Choroid plexus epithelial cell (primary cell): ENCODE measurements around the gene SLC27A2.
"Not testable (repeated sequence)": the region's sequence is repeated elsewhere in the genome, so short reads cannot be mapped to it uniquely, and the experiment has no call there.

Experiments used
- DNase-seq: peaks from one replicate; pipeline ENCODE4 v3.0.0-alpha.2; 2010; ENCODE audit warnings: low read depth
- H3K4me3 ChIP-seq: 2 replicates; pipeline ENCODE4 v1.5.1; 2011; ENCODE audit warnings: low read depth, mild to moderate bottlenecking, control low read depth, low read length, moderate library complexity
- TF ChIP-seq, protein P1 (sequence below): conservative IDR thresholded peaks from 2 replicates; pipeline ENCODE4 v1.5.1; 2011; ENCODE audit warnings: low read depth, mild to moderate bottlenecking, control low read depth, inconsistent platforms, low read length, moderate library complexity

SLC27A2 gene

DNA sequence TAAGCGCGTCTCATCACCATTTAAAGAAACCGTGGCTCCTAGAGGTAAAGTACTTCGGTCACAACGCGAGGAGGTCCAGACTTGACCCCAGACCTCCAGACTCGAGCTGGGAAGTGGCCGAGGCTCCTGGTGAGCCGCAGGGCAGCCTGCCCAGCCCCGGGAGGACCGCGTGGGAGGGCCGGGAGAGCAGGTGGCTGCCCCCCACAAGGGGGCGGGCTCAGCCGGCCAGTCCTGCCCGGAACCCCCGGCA lies at the start of gene SLC27A2:
TSS of gene SLC27A2 (plus strand) at position 228 of the 250 bp plus-strand sequence. CDS start 232 bp downstream, outside the sequence.
- TF ChIP-seq, protein P1, sequence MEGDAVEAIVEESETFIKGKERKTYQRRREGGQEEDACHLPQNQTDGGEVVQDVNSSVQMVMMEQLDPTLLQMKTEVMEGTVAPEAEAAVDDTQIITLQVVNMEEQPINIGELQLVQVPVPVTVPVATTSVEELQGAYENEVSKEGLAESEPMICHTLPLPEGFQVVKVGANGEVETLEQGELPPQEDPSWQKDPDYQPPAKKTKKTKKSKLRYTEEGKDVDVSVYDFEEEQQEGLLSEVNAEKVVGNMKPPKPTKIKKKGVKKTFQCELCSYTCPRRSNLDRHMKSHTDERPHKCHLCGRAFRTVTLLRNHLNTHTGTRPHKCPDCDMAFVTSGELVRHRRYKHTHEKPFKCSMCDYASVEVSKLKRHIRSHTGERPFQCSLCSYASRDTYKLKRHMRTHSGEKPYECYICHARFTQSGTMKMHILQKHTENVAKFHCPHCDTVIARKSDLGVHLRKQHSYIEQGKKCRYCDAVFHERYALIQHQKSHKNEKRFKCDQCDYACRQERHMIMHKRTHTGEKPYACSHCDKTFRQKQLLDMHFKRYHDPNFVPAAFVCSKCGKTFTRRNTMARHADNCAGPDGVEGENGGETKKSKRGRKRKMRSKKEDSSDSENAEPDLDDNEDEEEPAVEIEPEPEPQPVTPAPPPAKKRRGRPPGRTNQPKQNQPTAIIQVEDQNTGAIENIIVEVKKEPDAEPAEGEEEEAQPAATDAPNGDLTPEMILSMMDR, result peak; percentile 37
- peak; percentile 17 for DNase-seq
- peak within 1 kb of the TSS; percentile 51 for H3K4me3 ChIP-seq

DNA sequence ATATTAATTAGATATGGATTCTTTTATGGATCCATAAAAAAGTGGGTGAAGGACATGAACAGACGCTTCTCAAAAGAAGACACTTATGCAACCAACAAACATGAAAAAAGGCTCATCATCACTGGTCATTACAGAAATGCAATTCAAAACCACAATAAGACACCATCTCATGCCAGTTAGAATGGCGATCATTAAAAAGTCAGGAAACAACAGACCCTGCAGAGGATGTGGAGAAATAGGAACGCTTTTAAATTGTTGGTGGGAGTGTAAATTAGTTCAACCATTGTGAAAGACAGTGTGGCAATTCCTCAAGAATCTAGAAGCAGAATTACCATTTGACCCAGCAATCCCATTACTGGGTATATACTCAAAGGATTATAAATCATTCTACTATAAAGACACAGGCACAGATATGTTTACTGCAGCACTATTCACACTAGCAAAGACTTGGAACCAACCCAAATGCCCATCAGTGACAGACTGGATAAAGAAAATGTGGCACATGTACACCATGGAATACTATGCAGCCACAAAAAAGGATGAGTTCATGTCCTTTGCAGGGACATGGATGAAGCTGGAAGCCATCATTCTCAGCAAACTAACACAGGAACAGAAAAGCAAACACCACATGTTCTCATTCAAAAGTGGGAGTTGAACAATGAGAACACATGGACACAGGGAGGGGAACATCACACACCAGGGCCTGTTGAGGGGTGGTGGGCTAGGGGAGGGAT lies 49.6 kb upstream of the SLC27A2 start:
- DNase-seq, H3K4me3 ChIP-seq: not testable (repeated sequence)

DNA sequence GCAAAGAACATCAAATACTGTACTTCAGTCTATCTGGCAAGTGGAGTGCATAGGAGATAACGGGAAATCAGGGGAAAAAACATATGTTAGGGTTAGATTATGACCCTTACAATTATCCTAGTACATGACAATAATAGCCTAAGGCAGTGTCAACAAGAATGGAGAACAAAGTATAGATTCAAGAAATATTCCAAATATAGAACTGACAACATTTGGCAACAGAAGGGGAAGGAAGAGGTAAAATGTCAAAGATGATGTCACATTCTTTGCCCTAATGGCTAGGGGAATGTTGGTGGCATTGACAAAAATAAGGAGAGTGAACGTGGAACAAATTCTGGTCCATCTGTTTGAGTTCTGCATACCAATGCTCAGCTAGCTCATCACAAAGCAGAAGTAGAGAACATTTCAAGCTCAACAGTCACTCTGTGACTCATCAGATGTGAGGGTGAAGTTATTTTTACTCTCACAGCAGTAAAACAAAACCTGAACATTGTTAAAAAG lies 47.4 kb upstream of the SLC27A2 start:
- H3K4me3 ChIP-seq, result no peak overlapping the region
- peak; percentile 95 for DNase-seq

DNA sequence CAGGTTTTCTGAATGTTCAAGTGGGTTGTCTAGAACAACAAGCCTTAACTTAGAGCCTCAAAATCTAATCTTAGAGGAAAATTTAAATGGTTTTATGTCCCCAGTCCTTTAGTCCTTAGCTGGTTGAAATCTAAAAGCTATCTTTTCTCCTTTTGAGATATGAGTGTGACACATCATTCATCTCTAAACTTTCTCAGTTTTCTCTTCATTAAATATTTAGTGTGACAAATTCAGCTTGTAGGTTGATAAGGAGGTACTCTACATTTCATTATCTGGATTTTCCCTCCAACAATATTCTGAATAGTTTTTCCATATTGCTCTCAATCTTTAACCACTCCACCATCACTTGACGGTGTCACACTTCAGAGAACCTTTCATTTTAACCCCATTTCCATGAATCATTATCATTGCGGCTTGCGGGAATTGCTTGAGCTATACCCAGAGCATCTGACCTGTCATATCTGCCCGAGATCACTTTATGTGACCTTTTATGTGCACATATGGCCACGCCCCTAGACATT lies 46.9 kb upstream of the SLC27A2 start:
- TF ChIP-seq, protein P1, result no peak
- DNase-seq, result peak; percentile 30
- no peak overlapping the region for H3K4me3 ChIP-seq

More for the DNA sequence above, 47.4 kb upstream of the SLC27A2 start:
- TF ChIP-seq, protein P1, result no peak

DNA sequence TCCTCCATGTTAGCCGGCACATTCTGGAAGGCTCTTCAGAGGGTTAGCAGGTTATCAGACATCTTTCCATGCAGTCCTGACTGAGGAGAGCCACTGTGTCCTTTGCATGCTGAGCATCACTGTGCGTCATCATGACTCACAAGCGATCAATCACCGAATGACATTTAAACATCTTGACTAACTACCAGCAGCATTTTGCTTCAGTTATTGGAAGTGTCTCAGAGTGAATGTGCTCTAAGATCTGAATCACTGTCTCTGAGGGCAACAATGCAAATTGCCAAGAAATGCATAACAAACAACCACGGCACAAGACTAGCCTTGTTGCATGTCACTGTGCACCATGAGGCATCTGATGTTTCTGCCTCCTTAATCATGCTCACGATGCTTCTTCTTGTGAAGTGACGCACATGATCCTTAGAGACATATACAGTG lies 44.6 kb upstream of the SLC27A2 start:
- TF ChIP-seq, protein P1, result no peak
- DNase-seq, result peak; percentile 62
- no peak overlapping the region for H3K4me3 ChIP-seq

DNA sequence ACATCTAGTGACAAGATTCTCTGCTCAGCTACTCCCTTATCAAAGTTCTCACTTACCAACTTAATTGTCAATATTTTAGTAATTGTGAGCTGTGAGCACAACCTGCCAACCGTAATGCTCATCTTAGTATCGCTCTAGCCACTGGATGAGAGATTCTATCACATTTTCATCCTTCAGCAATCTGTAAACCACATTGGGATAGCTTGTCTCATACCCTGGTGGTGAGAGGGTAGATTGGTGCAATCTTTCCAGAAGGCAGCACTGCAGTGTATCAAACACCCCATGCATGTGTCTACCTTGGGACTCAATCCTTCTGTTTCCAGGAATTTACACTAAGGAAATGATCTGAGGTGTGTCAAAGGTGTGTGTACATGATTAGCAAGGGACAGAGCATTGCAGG lies 44.1 kb upstream of the SLC27A2 start:
- TF ChIP-seq, protein P1, result no peak
- H3K4me3 ChIP-seq, result no peak overlapping the region
- DNase-seq, result no peak

DNA sequence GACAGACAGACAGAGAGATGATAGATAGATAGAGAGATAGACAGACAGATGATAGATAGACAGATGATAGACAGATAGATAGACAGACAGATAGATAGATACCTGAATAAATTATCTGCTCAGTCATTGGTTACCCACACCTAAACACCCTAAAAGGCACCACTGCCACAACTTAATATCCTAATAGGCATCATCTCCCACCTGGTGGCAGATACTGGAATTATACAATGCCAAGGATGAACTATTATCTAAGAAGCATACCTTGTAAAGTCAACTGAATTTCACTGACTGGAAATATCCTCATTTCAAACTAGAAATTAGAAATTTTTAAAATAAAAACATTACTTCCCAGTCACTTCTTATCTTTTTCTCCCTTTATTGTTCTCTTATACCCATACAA lies 43.6 kb upstream of the SLC27A2 start:
- no peak overlapping the region for H3K4me3 ChIP-seq
- peak; percentile 48 for DNase-seq
- TF ChIP-seq, protein P1, result peak; percentile 48
